Bronchial epithelial cell (primary cell): ENCODE data around the gene HOXA2. TPM values are rescaled to one million over a fixed set of nuclear protein-coding genes. Genes with fewer than 3 reads are reported as not detected.

Experiments used
- DNase-seq: peaks from one replicate; pipeline ENCODE4 v3.0.0-alpha.2; 2010; ENCODE audit warnings: low read depth
- FAIRE-seq: peaks from 2 replicates; lab custom pipeline; 2011; peaks lifted over from hg19 to GRCh38; lab: Jason Lieb, UNC
- H3K27me3 ChIP-seq: 2 replicates; pipeline ENCODE4 v1.5.1; 2011; ENCODE audit warnings: low read length; ENCODE audit not compliant: control insufficient read depth, insufficient read depth
- H3K36me3 ChIP-seq: 2 replicates; pipeline ENCODE4 v1.5.1; 2011; ENCODE audit warnings: low read length; ENCODE audit not compliant: control insufficient read depth, insufficient read depth
- H3K4me3 ChIP-seq: 2 replicates; pipeline ENCODE4 v1.5.1; 2011; ENCODE audit warnings: mild to moderate bottlenecking, low read depth, low read length, control low read depth
- CTCF ChIP-seq: IDR thresholded peaks from 2 replicates; pipeline ENCODE4 v1.5.1; 2011; ENCODE audit warnings: mild to moderate bottlenecking, moderate library complexity, low read length, control low read depth, inconsistent platforms; ENCODE audit not compliant: insufficient read depth, severe bottlenecking
- total RNA-seq: library from RNA; depleted of rRNA; stranded (reverse); fragments of >200 nt; gene quantifications from 2 replicates; pipeline ENCODE4 v1.2.1, GENCODE V29; 2014

The HOXA2 gene
- total RNA-seq, 1 donor from 2014 or later, result not detected

DNA sequence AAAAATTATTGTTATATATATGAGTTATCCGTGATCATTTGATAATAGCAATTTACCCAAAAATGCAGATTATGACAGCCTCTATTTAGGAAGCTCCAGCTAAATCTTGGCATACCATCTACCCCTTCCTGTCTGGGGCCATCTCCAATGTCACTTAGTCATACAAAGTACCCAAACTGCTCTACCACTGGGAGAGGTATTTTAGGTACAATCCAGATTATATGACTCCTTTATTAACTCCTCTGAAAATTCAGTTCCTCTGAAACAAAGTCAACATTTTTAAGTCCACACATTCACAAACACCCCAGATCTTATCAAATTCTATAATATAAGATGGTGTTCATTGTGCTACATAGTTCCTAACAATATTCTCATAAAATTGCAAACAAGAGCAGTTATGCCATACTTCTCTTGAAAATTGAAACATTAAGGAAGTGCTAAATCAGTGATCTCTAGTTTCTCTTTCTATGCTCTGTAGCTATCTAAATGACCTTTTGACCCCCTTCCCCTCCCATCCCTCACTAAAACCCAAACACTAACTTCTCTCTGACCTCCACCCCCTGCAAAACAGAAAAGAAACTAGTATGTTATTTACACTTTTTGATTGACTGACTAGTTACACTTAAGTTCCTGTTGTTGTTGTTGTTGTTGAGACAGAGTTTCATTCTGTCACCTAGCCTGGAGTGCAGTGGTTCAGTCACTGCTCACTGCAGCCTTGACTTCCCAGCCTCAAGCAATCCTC is 23.1 kb downstream of the HOXA2 start:
- no peaks in the 10 kb centered on the region for H3K27me3 ChIP-seq
- no peak overlapping the region for H3K4me3 ChIP-seq
- TF ChIP-seq CTCF, result no peak
- no peaks in the 10 kb centered on the region for H3K36me3 ChIP-seq
- no peak for FAIRE-seq
- no peak for DNase-seq

DNA sequence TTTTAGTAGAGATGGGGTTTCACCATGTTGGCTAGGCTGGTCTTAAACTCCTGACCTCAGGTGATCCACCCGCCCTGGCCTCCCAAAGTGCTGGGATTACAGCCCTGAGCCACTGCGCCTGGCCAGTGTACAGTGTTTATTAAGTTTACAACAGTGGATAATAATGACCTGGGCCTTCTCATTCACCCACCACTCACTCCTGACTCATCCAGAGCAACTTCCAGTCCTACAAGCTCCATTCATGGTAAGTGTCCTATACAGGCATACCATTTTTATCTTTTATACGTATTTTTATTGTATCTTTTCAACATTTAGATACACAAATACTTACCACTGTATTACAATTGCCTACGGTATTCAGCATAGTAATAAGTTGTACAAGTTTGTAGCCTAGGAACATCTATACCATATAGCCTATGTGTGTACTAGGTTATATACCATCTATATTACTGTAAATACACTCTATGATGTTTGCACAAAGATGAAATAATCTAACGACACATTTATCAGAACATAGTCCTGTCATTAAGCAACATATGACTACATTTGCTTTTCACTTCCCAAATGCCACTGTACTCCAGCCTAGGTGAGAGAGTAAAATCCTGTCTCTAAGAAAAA is 23.8 kb downstream of the HOXA2 start:
- no peak for TF ChIP-seq CTCF
- no peak for DNase-seq
- no peak for FAIRE-seq
- H3K27me3 ChIP-seq, result no peaks in the 10 kb centered on the region
- H3K4me3 ChIP-seq, result no peak overlapping the region
- no peaks in the 10 kb centered on the region for H3K36me3 ChIP-seq

DNA sequence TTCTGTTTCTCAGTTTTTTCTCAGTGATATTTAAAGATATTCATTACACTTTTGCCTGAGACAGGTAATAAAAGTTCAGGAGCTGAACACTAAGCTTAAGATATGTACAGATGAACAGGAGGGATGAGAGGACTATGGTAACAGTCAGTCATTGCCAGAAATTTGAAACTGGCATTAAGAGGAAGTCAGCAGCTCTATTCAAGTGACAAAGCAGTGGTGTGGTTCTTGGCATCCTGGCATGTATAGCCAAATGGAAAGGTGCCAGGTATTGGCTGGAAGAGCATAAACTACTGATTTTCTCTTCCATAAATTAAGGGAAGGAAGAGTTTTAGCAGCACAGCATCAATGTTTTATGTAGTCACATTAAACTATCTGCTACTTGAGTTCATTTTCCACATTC is 29.4 kb downstream of the HOXA2 start:
- DNase-seq (no peak), FAIRE-seq (no peak)
- H3K4me3 ChIP-seq, result no peak overlapping the region
- H3K27me3 ChIP-seq, result no peaks in the 10 kb centered on the region
- H3K36me3 ChIP-seq, result no peaks in the 10 kb centered on the region
- TF ChIP-seq CTCF, result no peak

DNA sequence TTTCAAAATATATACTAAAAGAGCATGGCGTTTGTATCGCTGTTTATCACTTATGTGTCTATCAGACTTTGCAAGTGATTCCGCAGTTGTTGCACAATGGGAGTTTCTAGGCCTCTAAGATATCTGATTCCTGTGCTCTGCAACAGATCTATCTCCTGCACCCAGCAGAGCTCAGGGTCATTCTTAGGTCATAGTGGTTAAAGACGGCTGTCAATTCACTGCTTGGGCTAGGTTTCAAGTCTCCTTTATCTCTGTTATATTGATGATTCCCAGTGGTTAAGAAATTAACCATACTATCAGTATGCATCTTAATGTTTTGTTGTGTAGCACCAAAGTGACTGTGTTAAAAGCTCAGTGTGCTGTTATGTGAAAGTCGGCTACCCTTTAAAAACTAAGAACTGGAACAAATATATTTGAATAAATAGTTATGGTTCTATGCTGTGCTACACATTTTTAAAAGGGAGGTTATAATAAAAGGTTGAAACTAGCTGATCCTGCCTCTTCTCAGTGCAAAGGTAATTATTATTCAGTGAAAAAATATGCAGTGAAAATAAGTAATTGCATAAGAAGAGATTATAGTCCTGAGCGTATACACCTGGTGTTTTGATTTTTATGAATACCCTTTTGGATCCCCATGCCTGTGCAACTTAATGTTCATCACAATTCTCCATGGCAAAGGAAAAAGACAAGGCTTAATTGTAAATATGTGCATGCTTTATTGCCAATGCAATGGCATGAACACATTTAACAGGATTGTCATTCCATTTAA is 30.7 kb downstream of the HOXA2 start:
- DNase-seq, result no peak
- Histone ChIP-seq H3K27me3 (no peaks in the 10 kb centered on the region), H3K36me3 (no peaks in the 10 kb centered on the region), H3K4me3 (no peak overlapping the region)
- FAIRE-seq, result no peak
- TF ChIP-seq CTCF, result no peak

DNA sequence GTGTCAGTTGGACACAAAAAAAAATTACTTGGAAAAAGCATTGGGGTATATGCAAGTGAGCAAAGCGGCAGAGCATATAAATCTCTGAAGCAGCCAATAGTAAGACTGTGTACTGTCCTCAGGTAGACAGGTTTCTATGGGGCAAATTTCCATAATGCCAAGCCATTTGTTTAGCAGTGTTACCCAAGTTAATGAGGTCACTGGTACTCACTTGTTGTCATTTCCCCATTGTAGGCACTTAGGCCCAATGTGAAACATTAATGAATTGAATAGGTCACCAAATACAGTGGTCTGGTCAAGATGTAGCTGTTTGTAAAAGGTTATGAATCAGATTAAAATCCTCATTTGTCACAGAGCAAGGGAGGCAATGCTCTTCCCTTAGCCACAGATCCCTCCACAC is 34.2 kb downstream of the HOXA2 start:
- Histone ChIP-seq H3K36me3 (no peaks in the 10 kb centered on the region), H3K4me3 (no peak overlapping the region), H3K27me3 (no peaks in the 10 kb centered on the region)
- FAIRE-seq (no peak), DNase-seq (no peak)
- TF ChIP-seq CTCF, result no peak
